Uterus (tissue), 4 donors: ENCODE results near the gene KRT4. TPM values are rescaled to one million over a fixed set of nuclear protein-coding genes. Genes with fewer than 3 reads are reported as not detected.

Experiments used
- DNase-seq, 2 donors: peaks; one replicate each; pipeline ENCODE4 v3.0.0-alpha.2; 2019 to 2020
- H3K27ac ChIP-seq, 2 donors: fragments of 200-600 bp; sonication (generic); 1 replicate in 1 of 2; 2 replicates in 1 of 2; pipeline ENCODE4 v1.5.1; 2016 to 2018
- H3K27me3 ChIP-seq, 2 donors: fragments of 200-600 bp; sonication (generic); one replicate each; pipeline ENCODE4 v1.5.1; 2018 to 2019; ENCODE audit warnings: control low read depth in 1 of 2
- H3K36me3 ChIP-seq, 2 donors: fragments of 200-600 bp; sonication (generic); one replicate each; pipeline ENCODE4 v1.5.1; 2019; ENCODE audit warnings: control low read depth in 1 of 2
- H3K4me1 ChIP-seq, 2 donors: fragments of 200-600 bp; sonication (generic); one replicate each; pipeline ENCODE4 v1.5.1; 2018 to 2019; ENCODE audit warnings: control low read depth in 1 of 2
- H3K4me3 ChIP-seq, 2 donors: fragments of 200-600 bp; sonication (generic); 1 replicate in 1 of 2; 2 replicates in 1 of 2; pipeline ENCODE4 v1.5.1; 2018 to 2019; ENCODE audit warnings: mild to moderate bottlenecking in 1 of 2
- H3K9me3 ChIP-seq, 2 donors: fragments of 200-600 bp; sonication (generic); one replicate each; pipeline ENCODE4 v1.5.1; 2019; ENCODE audit warnings: control low read depth in 1 of 2
- CTCF ChIP-seq, 4 experiments: fragments of 200-600 bp in 2 of 4; fragments of 450-650 bp in 2 of 4; sonication (generic) in 2 of 4; IDR thresholded peaks; one replicate each; pipeline ENCODE4 v1.5.1; 2016 to 2019; ENCODE audit warnings: antibody characterized with exemption in 4 of 4, mild to moderate bottlenecking in 2 of 4, moderate library complexity in 1 of 4
- POLR2A ChIP-seq, 2 donors: fragments of 450-650 bp; IDR thresholded peaks; one replicate each; pipeline ENCODE4 v1.6.1; 2016; ENCODE audit warnings: antibody characterized with exemption in 2 of 2, mild to moderate bottlenecking in 1 of 2, moderate library complexity in 1 of 2
- intact Hi-C: fragments of 100-400 bp; cut with DNase I; formaldehyde crosslinking; loops from one replicate; pipeline ENCODE4 v1.15.1; 2023; ENCODE audit warnings: low total_unique reads
- total RNA-seq, 4 donors: library from RNA; depleted of rRNA in 3 of 4; stranded (reverse); fragments of >200 nt in 3 of 4; gene quantifications; one replicate each; pipeline versions ENCODE4 v1.1.0 to v1.2.4, GENCODE V29; 2014 to 2023
- donor health status: DM: yes; HTN: yes; CAD: no.

Gene KRT4
- total RNA-seq: not detected

- Histone ChIP-seq H3K27ac (no peak within 1 kb of the TSS), H3K4me3 (no peak within 1 kb of the TSS), H3K4me1 (no peaks in the 10 kb centered on the region), H3K9me3 (no peaks in the 10 kb centered on the region), H3K27me3 (no peaks in the 10 kb centered on the region), H3K36me3 (no peaks in the 10 kb centered on the region)
- no peak for TF ChIP-seq POLR2A (IDR thresholded peaks at IDR 0.05)
- no peak for TF ChIP-seq CTCF (IDR thresholded peaks at IDR 0.05)
- intact Hi-C loops: no loop called here
- DNase-seq: no peak
Measured at GRCh38 chr12:52813885-52814709, at the start of gene KRT4. Gene KRT4 (minus strand): TSS chr12:52814116. CDS start chr12:52814058, 58 bp downstream.

GRCh38 chr12:52862023-52862422, 48.1 kb upstream of the KRT4 start:
- intact Hi-C loops: no loop called here
- no peaks in the 10 kb centered on the region for H3K36me3 ChIP-seq
- DNase-seq: no peak
- H3K4me3 ChIP-seq: no peak overlapping the region
- no peaks in the 10 kb centered on the region for H3K27me3 ChIP-seq
- TF ChIP-seq CTCF (IDR thresholded peaks at IDR 0.05): no peak
- TF ChIP-seq POLR2A (IDR thresholded peaks at IDR 0.05): no peak
- H3K9me3 ChIP-seq: no peaks in the 10 kb centered on the region
- no peak overlapping the region for H3K27ac ChIP-seq
- no peaks in the 10 kb centered on the region for H3K4me1 ChIP-seq

- TF ChIP-seq CTCF (IDR thresholded peaks at IDR 0.05) (no peak), POLR2A (IDR thresholded peaks at IDR 0.05) (no peak)
- Histone ChIP-seq H3K4me1 (no peaks in the 10 kb centered on the region), H3K4me3 (no peak overlapping the region), H3K27me3 (no peaks in the 10 kb centered on the region), H3K27ac (no peak overlapping the region), H3K36me3 (no peaks in the 10 kb centered on the region), H3K9me3 (no peaks in the 10 kb centered on the region)
- DNase-seq: no peak
- intact Hi-C loops: no loop called here
Measured at GRCh38 chr12:52861511-52861910, 47.6 kb upstream of the KRT4 start.

GRCh38 chr12:52860102-52860823, 46.3 kb upstream of the KRT4 start:
- intact Hi-C loops: no loop called here
- H3K9me3 ChIP-seq: no peaks in the 10 kb centered on the region
- H3K27ac ChIP-seq: no peak overlapping the region
- no peaks in the 10 kb centered on the region for H3K36me3 ChIP-seq
- DNase-seq: no peak
- TF ChIP-seq CTCF (IDR thresholded peaks at IDR 0.05) (no peak), POLR2A (IDR thresholded peaks at IDR 0.05) (no peak)
- no peak overlapping the region for H3K4me3 ChIP-seq
- no peaks in the 10 kb centered on the region for H3K27me3 ChIP-seq
- H3K4me1 ChIP-seq: no peaks in the 10 kb centered on the region

- H3K27me3 ChIP-seq: no peaks in the 10 kb centered on the region
- no peak overlapping the region for H3K27ac ChIP-seq
- no peak overlapping the region for H3K4me3 ChIP-seq
- DNase-seq: no peak
- no peaks in the 10 kb centered on the region for H3K4me1 ChIP-seq
- no peaks in the 10 kb centered on the region for H3K9me3 ChIP-seq
- H3K36me3 ChIP-seq: no peaks in the 10 kb centered on the region
- TF ChIP-seq CTCF (IDR thresholded peaks at IDR 0.05) (no peak), POLR2A (IDR thresholded peaks at IDR 0.05) (no peak)
- intact Hi-C loops: no loop called here
Measured at GRCh38 chr12:52857500-52857899, 43.6 kb upstream of the KRT4 start.
